Adrenal gland (tissue), 5 donors: Measurements from ENCODE around the gene TP53TG3E.
"Not testable (repeated sequence)": the region's sequence is repeated elsewhere in the genome, so short reads cannot be mapped to it uniquely, and the experiment has no call there.

ENCODE experiments used
- POLR2A ChIP-seq, 2 donors: fragments of 450-650 bp; IDR thresholded peaks; one replicate each; pipeline ENCODE4 v1.6.1; 2017; ENCODE audit warnings: antibody characterized with exemption in 2 of 2, mild to moderate bottlenecking in 2 of 2, moderate library complexity in 1 of 2
- TF ChIP-seq, protein P1 (sequence below), 6 experiments: fragments of 450-650 bp in 4 of 6; fragments of 200-600 bp in 2 of 6; sonication (generic) in 1 of 6; IDR thresholded peaks; 1 replicate in 5 of 6; 2 replicates in 1 of 6; pipeline versions ENCODE4 v1.5.1 to v1.8.0; 2016 to 2021; ENCODE audit warnings: antibody characterized with exemption in 6 of 6, mild to moderate bottlenecking in 2 of 6, moderate library complexity in 1 of 6
- donor health status: DM: no; HTN: no; CAD: no.

DNA sequence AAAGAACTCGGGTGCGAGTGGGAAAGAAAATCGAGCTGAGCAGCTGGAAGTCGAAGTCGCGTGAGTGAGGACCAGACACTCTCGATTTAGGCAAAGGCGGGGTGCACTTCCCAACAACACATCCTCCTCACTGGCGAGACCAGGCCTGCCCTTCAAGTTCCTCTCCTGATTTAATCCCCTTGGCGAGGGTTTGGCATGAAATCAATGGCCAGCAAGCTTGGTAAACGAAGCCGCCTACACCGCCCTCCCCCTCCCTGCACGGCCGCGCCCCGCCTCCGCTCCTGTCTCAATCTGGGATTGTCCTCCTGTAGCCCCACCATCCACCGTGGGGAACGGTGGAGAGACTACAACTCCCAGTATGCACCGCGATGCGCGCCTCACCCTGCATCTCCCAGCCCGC lies at the start of gene TP53TG3E:
- TF ChIP-seq POLR2A (IDR thresholded peaks at IDR 0.05), result not testable (repeated sequence)
- TF ChIP-seq, protein P1, sequence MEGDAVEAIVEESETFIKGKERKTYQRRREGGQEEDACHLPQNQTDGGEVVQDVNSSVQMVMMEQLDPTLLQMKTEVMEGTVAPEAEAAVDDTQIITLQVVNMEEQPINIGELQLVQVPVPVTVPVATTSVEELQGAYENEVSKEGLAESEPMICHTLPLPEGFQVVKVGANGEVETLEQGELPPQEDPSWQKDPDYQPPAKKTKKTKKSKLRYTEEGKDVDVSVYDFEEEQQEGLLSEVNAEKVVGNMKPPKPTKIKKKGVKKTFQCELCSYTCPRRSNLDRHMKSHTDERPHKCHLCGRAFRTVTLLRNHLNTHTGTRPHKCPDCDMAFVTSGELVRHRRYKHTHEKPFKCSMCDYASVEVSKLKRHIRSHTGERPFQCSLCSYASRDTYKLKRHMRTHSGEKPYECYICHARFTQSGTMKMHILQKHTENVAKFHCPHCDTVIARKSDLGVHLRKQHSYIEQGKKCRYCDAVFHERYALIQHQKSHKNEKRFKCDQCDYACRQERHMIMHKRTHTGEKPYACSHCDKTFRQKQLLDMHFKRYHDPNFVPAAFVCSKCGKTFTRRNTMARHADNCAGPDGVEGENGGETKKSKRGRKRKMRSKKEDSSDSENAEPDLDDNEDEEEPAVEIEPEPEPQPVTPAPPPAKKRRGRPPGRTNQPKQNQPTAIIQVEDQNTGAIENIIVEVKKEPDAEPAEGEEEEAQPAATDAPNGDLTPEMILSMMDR (IDR thresholded peaks at IDR 0.05), result not testable (repeated sequence)
